ENCODE measurements around the gene ATP6V0A1.

The ATP6V0A1 gene

GRCh38 chr17:42509841-42510240 is 51.2 kb downstream of the ATP6V0A1 start:
- in situ Hi-C loops (cut with MboI; ENCODE audit: low pct_unique_long_range_greater_than_20kb, low sequenced_read_pairs, unreplicated experiment): loop anchor here (10.0 to 25.0 kb wide), 2 partner anchors 198 to 285 kb away; no protein-coding TSS in a partner anchor
- TF ChIP-seq, protein P1, sequence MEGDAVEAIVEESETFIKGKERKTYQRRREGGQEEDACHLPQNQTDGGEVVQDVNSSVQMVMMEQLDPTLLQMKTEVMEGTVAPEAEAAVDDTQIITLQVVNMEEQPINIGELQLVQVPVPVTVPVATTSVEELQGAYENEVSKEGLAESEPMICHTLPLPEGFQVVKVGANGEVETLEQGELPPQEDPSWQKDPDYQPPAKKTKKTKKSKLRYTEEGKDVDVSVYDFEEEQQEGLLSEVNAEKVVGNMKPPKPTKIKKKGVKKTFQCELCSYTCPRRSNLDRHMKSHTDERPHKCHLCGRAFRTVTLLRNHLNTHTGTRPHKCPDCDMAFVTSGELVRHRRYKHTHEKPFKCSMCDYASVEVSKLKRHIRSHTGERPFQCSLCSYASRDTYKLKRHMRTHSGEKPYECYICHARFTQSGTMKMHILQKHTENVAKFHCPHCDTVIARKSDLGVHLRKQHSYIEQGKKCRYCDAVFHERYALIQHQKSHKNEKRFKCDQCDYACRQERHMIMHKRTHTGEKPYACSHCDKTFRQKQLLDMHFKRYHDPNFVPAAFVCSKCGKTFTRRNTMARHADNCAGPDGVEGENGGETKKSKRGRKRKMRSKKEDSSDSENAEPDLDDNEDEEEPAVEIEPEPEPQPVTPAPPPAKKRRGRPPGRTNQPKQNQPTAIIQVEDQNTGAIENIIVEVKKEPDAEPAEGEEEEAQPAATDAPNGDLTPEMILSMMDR (IDR thresholded peaks at IDR 0.05; ENCODE audit: extremely low read depth, insufficient read depth, missing control alignments): no peak
- no peak for DNase-seq (ENCODE audit: low spot score)

GRCh38 chr17:42512246-42512645 is 53.6 kb downstream of the ATP6V0A1 start:
- no peak for DNase-seq (ENCODE audit: low spot score)
- in situ Hi-C loops (cut with MboI; ENCODE audit: low pct_unique_long_range_greater_than_20kb, low sequenced_read_pairs, unreplicated experiment): loop anchor here (25.0 kb wide), 1 partner anchor 200 kb away; no protein-coding TSS in a partner anchor
- TF ChIP-seq, protein P1 (IDR thresholded peaks at IDR 0.05; ENCODE audit: extremely low read depth, insufficient read depth, missing control alignments): no peak

DNA sequence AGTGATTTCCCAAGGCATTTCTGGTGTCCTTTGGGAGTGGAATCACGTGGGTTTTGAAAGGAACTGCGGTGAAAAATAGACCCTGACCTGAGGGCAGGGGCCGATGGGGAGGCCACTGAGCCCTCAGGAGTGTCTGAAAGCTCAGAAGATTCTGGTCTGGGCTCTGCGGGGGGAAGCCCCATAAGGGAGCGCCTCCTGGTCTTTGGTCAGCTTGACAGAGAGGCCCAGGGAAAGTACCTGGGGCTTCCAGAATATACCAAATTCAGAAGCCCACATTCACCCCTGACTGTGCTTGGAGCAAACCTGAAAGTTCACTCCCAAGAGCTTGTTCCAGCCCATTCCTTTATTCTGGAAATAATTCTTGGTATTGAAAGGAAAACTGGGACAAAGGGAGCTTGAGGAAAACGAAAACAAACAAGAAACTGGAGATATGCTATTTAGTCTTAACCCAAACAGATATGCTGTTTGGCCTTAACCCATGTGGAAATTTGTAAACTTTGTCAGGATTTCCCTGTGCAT is 54.1 kb downstream of the ATP6V0A1 start:
- TF ChIP-seq, protein P1 (IDR thresholded peaks at IDR 0.05; ENCODE audit: extremely low read depth, insufficient read depth, missing control alignments): no peak
- in situ Hi-C loops (cut with MboI; ENCODE audit: low pct_unique_long_range_greater_than_20kb, low sequenced_read_pairs, unreplicated experiment): loop anchor here (25.0 kb wide), 1 partner anchor 200 kb away; no protein-coding TSS in a partner anchor
- peak; percentile 80 for DNase-seq (ENCODE audit: low spot score)

DNA sequence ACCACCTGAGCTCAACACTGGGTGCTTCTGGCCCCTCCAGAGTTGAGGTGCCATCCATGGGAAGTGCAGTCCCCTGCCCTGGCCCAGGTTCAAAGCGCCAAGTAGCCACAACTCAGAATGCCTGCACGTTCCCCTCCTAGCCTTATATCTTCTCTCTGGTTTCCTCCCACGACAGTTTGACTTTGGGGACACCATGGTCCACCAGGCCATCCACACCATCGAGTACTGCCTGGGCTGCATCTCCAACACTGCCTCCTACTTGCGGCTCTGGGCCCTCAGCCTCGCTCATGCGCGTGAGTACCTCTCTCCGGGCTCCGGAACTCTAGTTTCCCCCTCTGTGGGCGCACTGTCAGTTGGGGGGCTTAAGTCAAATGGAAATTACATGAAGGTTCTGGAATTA is 55.0 kb downstream of the ATP6V0A1 start:
- in situ Hi-C loops (cut with MboI; ENCODE audit: low pct_unique_long_range_greater_than_20kb, low sequenced_read_pairs, unreplicated experiment): loop anchor here (25.0 kb wide), 1 partner anchor 201 kb away; no protein-coding TSS in a partner anchor
- no peak for DNase-seq (ENCODE audit: low spot score)
- TF ChIP-seq, protein P1 (IDR thresholded peaks at IDR 0.05; ENCODE audit: extremely low read depth, insufficient read depth, missing control alignments): no peak

- in situ Hi-C loops (cut with MboI; ENCODE audit: low pct_unique_long_range_greater_than_20kb, low sequenced_read_pairs, unreplicated experiment): loop anchor here (25.0 kb wide), 1 partner anchor 202 kb away; no protein-coding TSS in a partner anchor
- DNase-seq (ENCODE audit: low spot score): no peak
- TF ChIP-seq, protein P1 (IDR thresholded peaks at IDR 0.05; ENCODE audit: extremely low read depth, insufficient read depth, missing control alignments): no peak
These were observed 55.6 kb downstream of the ATP6V0A1 start for GRCh38 chr17:42514279-42514678.

DNA sequence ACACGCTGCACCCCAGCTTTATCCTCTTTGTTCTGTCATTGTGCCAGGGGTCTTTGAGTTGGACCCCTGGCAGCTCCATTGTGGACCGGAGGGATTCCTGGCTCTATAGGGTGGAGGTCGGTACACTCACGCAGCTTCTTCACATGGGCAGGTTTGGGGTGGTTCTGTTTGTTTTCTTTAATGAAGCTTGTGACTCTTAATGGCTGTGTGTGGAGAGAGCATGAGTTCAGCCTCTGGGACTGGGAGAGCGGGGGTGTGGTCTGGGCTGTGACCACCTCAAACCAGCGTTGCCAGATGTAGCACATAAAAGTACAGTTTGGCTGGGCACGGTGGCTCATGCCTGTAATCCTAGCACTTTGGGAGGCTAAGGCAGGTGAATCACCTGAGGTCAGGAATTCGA is 56.2 kb downstream of the ATP6V0A1 start:
- in situ Hi-C loops (cut with MboI; ENCODE audit: low pct_unique_long_range_greater_than_20kb, low sequenced_read_pairs, unreplicated experiment): loop anchor here (25.0 kb wide), 1 partner anchor 203 kb away; no protein-coding TSS in a partner anchor

More for the DNA sequence above, 56.2 kb downstream of the ATP6V0A1 start:
- no peak for DNase-seq (ENCODE audit: low spot score)
- TF ChIP-seq, protein P1 (IDR thresholded peaks at IDR 0.05; ENCODE audit: extremely low read depth, insufficient read depth, missing control alignments): no peak

Data from GM13977 (cell line).